Activated CD8-positive, alpha-beta memory T cell treated with anti-CD3 and anti-CD28 coated beads for 48 hours (primary cell): ENCODE measurements around the gene PPP1CA.

Source experiments
- DNase-seq, 3 experiments: peaks; one replicate each; pipeline ENCODE4 v3.0.0-alpha.2; 2020; ENCODE audit warnings: low read depth in 2 of 3, low spot score in 2 of 3

Gene PPP1CA

DNA sequence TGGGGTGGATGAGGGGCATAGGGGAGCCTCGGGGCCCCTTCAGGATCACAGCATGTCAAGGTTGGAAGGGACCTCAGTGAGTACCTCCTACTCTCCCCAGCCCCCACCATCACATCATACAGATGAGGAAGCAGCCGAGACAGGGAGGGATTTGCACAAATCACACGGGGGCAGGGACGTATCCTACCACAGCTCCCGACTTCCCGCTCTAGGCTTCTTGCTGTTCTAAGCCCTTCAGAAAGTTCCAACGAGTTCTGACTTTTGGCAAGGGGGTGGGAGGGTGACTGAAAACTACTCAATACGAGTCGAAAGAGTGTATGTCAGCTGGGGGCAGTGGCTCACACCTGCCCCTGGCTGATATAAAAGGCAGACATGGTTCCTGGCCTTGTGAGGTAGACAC, 14.6 kb downstream of the PPP1CA start:
- DNase-seq, result no peak

DNA sequence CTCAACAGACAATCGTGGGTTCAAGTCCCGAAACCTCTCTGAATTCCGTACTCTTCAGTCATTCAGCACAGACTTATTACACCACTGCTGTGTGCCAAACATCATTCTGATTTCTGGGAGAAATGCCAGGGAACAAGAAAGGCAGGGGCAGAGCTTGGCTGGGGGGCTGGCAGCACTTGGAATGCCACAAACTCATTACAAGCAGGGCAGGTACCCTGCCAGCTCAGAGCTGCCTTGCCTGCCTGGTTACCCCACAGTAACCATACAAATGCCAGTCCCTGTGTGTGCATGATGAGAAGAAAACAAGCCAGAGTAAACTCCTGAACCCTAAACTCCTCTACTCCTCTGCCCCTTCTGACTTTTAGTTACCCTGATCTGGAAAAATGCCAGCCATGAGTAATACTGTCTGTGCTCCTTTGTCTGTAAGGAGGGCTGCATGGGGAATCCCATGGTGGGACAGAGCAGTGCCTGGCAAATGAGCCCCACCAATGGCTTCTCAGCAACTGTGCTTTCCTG, 16.7 kb downstream of the PPP1CA start:
- no peak for DNase-seq

DNA sequence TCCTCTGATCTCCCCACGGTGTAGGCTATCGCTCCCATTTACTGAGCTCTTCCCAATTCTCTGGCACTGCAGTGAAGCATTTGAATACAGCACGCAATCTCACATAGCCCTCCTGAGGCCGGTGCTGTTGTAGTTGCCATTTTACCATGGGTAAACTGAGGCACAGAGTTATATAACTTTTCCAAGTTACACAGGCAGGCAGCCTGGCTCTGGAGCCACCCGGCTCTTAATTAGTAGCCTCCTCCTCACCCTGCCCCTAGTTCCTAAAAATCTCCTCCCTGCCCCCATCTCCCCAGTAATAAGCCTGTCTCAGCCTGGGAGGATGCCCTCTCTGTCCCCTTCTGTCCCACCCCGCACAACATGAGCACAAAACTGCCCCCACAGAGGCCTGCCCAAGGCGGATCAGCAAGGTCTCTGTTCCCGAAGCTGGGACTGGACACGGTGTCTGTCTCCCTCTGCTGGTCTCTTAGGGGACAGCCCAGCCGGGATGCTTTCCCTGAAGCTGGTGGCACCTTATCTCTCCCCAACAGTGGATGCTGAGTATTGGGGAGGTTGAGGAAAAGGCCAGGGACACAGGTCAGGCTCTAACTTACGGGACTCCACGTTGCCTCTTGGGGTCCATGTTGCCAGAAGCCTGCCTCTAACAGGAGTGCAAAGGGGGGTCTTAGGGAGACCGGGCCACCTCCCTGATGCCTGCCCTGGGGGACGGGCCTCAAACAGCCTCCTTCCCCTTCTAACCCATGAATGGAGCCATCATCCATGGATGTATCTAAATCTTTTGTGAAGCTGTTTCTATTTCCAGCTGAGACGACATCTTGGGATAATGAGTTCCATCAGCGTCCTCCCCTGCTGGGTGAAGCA, 19.2 kb downstream of the PPP1CA start:
- peak in 1 of 3 experiments; percentile 68 for DNase-seq

DNA sequence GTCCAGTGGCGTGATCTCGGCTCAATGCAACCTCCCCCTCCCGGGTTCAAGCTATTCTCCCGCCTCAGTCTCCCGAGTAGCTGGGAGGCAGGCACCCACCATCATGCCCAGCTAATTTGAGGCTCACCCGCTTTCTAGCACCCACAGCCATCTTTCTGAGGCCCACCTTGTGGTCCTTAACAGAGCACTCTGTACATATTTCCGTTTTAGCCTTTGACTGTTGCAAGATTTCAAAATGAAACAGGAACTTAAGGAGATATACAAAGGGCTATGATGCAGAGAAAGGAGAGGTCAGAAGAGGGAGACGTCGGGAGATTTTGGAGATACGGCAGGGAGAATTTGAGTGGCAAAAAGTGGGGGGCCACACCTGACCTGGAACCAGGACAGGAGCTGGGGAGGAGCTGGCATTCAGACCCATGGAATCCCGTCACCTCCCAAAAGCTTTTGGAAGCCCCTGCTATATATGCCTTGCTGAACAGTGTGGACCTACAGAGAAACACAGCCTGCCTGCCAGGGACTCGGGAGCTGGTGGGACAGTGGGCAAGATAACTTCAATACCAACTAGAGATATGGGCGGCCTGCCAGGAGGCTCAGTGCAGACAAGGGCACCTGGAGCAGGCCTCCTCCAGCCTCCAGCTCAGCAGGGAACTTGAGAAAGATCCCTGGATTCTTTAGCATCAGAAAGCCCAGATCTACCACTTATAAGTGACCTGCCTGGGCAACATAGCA, 20.2 kb downstream of the PPP1CA start:
- no peak for DNase-seq

DNA sequence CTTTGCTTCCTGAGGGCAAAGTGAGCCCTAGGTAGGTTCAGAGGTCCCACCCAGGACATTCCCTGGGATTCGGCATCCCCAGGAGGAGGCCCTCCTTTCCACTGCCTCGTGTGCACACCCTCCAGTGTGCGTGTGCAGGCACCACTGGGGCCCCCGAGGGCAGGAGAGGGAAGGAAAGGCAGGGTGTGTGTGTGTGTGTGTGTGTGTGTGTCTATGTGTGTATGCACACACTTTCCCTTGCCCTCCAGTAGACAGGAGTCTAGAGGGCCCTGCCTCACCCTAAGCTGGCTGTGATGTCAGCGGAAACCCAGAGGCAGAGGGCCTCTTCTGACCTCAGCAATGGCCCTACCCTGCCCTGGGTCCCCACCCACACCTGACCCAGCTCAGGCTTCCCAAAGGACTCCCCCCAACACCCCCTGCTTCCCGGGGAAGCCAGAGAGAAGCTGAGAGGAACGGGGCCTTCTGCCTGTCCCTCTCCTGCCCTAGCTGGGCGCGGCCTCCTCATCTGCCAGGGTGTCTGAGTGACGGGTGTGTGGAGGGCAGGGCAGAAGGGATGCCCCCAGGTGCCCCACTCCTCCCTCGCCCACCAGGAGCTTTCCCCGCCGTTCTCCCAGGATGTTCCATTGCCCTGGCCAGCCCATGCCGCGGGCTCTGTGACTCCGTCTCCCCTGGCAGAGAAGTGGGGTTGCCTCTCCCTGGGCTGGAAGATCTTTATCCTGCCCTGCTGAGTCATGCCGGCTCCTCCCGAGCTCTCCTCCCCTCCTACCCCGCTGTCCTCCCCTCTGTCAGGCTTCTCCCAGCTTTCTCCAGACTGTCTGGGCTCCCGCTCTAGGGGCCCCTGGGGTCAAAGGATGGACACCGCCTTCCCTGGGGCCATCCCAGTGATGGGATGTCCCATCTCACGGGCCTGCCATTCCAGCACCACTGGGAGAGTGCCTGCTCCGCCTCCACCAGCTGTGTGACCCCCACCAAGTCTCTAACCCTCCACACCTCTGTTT, 22.3 kb downstream of the PPP1CA start:
- no peak for DNase-seq

DNA sequence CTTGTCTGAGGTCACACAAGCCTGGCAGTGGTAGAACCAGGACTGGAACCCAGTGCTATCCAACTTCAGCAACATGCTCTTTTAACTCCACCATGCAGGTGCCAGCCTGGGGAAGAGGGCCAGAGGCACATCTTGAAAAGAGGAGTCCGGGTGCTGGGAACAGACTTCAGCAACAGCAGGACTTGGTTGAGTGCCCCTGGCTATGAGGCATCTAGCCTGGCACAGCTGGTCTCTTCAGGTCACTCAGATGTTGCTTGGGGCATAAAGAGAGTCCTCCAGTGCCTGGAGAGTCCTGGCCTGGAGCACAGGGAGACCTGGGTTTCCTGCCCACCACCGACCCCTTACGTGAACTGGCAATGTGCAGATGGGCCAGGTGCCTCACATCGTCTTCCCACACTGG, 23.1 kb downstream of the PPP1CA start:
- no peak for DNase-seq

DNA sequence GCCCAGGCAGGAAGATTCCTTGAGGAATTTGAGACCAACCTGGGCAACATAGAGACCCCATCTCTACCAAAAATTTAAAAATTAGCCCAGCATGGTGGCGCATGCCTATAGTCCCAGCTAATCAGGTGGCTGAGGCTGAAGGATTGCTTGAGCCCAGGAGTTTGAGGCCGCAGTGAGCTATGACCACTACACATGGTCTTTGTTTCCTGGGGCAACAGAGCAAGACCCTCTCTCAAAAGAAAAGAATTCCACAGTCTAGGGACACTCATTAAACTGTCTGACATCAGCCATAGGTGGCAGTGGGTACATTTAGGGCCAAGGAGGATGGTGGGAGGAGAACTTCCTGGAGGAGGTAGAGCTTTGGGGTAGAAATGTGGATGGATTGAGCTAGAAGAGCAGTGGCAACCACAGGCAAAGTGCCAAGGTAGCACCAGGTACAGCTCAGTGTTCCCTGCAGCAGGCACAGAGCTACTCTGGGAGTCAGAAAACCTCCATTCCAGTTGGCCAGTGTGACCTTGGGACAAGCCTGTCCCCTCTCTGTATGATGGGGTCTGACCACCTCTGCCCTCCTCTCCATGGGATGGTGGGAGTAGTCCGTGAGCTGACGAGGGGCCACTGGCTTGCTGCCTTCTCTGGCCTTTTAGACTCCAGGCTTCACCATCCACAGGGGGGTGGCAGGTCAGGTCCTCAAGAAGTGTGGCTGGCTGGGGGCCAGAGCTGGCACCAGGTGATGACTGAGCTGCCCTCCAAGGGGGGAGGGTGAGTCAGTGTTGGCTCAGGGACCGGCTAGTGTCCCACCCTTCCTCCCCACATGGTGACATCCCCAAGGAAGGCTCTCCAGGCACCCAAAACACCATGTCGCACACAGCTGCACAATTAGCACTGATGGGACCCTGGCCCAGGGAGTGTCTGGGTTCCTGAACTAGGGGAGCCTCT, 24.5 kb downstream of the PPP1CA start:
- no peak for DNase-seq

DNA sequence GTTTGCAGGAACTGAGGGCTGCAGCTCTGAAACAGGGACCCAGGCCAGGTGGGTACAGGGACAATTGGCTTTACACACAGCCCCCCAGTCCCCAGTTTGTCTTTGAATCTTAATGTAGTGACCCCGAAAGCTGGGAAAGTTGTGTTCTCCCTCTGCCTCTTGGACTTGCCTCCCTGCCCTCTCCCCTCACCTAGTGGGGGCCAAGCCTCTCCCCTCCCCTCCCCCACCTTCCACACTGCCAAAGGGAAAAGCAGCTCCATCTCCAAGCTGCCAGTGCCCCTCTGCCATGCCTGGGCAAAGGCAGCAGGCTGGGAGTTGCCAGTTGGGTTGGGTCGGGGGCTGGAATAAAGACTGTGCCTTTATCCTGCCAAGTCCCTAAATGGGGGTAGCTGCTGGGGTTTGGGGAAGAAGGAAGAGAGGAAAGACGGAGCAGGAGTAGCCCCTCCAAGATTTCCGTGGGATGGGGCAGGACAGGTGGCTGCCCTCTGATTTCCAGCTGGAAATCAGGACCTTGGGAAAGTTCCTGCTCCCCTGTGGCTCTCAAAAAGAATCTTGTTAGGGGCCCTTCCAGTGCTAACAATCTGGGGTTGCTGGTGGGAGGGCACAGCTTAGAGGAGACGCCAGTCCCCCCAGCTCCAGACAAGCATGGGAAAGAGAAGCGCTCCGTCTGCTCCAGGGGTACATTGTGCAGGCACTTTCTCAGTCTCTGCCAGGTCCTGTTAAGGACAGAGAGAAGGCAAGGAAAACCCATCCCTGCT, 25.4 kb downstream of the PPP1CA start:
- DNase-seq, result no peak

DNA sequence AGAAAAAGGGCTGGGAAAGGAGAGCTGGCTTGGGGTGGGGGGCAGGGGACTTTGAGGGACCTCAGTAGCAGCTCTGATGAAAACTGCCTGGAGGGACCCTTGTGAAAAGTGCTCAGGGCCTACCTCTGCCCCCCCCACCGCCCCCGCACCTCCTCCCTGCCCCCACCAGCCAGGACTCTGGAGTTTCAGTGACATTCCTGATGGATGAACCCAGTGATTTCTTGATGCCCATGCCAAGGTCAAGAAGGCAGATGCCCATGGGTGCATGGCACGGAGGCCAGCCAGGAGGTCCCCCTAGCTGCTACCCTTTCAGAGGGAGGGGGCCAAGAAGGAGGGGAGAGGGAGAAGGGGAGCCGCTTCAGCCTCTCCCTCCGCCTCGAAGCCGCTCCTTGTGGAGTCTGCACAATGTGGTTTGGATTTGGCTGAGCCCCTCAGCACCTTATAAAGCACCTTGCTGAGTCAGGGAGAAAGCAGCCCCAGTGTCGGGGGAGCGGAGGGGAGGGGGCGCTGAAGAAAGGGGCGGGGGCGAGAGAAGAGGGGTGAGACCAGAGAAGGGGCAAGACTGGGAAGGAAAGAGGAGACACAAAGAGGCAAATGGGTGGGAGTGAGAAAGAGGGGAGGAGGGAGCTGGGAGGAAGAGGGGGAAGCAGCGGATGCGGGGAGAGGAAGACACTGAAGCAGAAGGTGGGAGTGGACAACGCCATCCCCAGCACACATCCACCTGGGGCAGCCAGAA, 26.2 kb downstream of the PPP1CA start:
- DNase-seq, result no peak

DNA sequence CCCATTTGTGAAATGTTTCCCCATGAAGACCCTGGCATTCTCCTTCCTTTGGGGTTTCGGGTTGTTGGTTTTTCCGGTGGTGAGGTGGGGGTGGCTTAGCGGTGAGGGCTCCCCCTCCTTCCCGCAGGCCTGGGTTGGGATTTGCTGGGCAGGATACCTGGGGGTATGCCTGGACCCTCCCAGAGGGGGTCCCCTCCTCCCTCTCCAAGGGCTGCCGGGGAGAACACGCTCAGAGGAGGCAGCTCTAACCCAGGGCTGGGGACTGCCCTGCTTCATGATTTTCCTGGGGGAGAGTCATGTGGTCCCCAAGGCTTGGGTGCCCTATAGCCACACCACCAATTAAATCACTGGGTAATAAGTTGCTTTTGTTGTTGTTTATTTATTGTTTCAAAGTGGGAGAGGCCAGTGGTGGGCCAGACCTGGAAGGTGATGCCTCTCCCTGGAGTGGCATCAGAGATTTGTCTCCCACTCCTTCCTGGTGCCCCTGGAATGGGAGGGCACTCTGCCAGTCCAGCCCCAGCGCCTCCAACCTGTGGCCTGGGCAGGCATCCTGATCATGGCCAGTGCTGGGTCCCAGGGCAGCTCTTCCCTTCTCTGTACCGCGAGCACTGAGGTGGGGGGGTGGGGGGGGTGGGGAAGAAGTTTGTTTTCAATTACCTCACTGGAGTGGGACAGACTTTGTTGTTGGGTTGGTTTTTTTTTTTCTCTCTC, 26.9 kb downstream of the PPP1CA start:
- DNase-seq, result no peak

DNA sequence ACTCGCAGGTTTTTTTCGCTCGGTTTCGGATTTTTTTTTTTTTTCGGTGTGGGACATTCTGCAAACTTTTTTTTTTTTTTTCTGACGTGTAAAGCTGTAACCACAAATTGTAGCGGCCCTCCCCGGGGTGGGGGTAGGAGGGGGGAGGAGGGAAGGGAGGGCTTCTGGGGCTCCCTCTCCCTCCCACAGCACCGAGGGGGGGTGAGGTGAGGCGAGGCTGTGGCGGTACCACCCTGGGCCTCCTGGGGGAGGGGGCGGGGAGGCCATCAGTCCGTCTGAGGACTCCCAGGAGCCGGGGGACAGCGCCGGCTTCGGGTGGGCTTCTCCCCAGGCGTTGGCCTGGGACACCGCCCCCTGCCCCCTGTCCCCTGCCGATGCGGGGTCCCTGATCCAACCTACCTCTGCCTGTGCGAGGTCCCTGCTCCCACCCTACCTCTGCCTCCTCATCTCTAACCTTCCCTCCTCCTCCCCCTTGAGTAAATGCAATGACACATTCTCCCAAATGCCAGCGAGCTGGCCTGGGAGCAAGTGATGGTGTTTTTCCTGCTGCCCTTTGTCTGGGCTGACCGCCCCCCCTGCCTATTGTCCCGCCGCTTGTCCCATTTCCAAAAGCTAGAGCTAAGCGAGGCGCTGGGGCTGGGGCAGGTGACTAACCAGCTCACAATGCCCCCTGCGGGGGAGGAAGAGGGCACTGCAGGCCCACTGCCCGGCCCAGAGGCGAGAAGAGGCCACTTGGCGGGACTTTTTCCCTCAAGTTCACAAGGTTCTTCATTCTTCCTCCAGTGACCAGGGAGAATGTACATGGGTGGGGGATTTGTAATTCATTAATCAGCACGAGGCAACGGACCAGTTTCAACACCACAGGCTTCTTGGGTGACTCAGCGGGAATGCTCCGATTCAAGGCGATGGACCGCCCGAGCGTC, 27.7 kb downstream of the PPP1CA start:
- DNase-seq, result peak in 1 of 3 experiments; percentile 54

DNA sequence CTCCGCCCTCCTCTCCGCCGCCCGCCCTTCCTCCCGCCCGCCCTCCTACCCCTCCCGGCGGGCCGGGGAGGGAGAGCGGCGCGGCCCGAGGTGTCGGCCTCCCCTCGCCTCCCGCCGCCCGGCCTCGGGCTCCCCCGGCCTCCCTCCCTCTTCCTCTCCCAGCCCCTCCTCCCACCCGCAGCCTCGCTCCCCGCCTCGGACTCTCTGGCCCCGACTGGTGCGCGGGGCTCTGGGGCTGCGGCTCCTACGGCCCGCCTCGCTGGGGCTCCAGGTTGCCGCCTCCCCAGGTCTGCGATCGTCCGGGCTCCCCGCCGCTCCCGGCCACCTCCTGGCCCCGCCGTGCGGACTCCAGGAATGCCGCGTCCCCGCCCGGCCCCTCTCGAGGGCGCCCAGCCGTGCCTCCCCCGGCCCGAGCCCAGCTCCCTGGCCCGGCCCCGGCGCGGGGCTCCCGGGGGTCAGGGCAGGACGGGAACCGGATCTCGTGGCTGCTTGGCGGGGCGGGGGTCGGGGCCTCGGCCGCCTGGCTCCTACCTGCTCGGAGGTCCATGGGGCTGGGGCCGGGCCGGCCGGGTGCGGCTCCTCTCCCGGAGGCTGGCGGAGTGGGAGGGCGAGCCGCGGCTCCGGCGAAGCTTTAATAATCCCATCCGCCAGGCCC, 28.5 kb downstream of the PPP1CA start, which contains the start of gene CLCF1:
TSS of gene CLCF1 (minus strand) at position 606 of the 655 bp plus-strand sequence. CDS start at position 547, 59 bp downstream.
- DNase-seq, result no peak

DNA sequence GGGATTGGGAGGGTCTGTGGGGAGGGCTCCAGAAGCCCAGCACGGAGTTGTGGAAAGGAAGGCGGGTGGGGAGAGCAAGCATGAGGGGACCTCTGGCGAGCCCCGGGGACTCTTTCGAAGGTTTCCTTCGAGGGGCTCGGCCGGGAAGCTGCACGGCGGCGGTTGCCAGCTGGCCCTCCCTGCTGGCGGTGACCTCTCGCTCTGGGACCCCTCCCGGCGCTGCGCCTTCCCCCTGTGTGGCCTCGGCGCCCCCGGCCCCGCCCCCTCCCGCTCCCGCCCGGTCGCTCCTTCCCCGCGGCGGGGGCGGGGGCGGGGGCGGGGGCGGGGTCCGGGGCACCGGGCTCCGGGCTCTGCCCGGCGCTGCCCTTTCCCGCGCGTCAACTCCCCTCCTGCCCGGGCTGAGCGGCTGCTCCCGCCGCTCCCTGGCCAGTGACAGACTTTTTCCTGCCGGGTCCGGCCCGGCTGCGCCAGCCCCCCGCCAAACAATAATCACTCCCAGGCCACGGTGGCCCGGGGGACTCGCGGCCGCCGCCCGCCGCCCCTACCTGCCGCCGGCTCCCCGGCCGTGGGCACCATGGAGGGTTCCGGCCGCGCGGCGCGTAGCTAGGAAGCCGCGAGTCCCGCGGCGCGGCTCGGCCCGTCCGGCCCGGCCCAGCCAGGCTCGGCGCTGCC, 29.2 kb downstream of the PPP1CA start:
- DNase-seq, result no peak

DNA sequence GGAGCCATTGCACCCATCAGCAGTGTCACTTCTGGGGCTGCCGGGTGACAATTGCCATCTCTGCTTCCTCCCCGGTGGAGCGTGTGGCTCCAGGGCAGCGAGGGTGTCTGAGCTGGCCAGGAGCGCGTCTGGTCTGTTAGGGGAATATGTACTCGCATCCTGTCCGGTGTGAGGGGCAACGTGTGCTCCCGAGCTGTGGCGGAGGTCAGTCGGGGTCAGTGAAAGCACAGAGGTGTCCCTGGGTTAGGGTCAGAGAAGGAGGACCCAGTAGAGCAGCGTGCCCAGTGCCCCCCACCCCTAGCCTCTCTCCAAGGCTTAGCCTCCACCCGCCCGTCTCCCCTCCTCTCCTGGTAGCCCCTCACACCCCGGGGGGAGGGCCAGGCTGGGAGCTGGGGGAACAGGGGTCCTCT, 29.7 kb downstream of the PPP1CA start:
- DNase-seq, result no peak

DNA sequence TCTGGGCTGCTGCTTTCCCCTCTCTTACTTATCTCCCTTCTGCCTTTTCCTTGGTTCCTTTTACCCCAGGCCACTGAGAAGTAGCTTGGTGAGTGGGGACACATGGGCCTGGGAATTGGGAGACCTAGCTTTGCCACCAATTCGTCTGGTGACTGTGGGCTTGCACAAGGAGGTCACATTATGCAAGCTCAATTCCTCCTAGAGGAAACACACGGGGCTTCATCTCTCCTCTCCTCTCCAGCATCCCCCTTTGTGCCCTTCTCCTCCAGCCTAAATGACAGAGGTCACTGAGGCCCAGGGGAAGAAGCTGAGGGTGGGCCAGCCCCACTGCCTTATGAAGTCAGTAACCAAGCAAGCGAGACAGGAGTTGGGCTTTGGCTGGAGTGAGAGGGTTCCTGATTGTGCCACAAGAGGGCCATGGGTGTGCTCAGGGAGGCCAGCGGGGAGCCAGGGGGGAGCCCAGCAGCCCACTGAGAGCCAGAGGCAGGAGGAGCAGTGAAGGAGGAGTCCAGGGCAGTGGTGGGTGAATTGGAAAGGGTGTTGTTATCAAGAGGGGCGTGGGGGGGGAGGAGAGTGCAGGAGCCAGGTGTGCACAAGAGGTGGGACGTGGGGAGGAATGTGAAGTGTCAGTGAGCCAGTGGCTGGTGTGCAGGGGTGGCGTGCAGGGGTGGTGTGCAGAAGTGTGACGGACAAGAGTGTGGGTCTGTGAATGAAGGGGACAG, 30.3 kb downstream of the PPP1CA start:
- DNase-seq, result no peak
